Measurements from ENCODE around the gene WFDC1.
"Not testable (repeated sequence)": the region's sequence is repeated elsewhere in the genome, so short reads cannot be mapped to it uniquely, and the experiment has no call there.

Gene WFDC1

GRCh38 chr16:84332975-84333684 lies 38.5 kb downstream of the WFDC1 start:
- Histone ChIP-seq H3K9me3 (ENCODE audit: low read length) (no peaks in the 10 kb centered on the region), H3K36me3 (ENCODE audit: insufficient read depth, low read length) (peaks cover 28% of the 10 kb centered on the region), H3K27me3 (ENCODE audit: control insufficient read depth in 1 of 2, insufficient read depth in 2 of 2, low read length in 2 of 2) (no peaks in the 10 kb centered on the region), H3K4me3 (ENCODE audit: low read depth in 1 of 2, low read length in 2 of 2) (no peak overlapping the region), H3K27ac (ENCODE audit: low read depth, low read length) (no peak overlapping the region), H3K9ac (ENCODE audit: low read length) (no peak overlapping the region), H3K4me1 (ENCODE audit: insufficient read depth, low read length) (no peaks in the 10 kb centered on the region)

DNA sequence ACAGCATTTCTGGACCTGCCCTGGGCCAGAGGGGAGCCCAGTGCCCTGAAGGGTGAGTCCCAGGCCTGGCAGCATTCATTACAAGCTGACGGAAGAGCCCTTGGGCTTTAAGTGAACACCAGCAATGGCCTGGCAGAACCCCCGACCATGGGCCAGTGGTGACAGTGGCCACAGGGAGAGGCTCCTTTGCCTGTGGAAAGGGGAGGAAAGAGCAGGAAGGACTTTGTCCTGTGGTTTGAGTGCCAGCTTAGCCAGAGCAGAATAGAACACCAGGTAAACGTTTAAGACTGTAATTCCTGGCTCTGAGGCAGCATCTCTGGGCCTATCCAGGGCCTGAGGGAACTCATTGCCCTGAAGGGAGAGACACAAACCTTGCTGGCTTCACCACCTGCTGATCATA lies 39.4 kb downstream of the WFDC1 start:
- Histone ChIP-seq H3K27me3 (ENCODE audit: control insufficient read depth in 1 of 2, insufficient read depth in 2 of 2, low read length in 2 of 2) (no peaks in the 10 kb centered on the region), H3K4me3 (ENCODE audit: low read depth in 1 of 2, low read length in 2 of 2) (no peak overlapping the region), H3K9me3 (ENCODE audit: low read length) (no peaks in the 10 kb centered on the region), H3K27ac (ENCODE audit: low read depth, low read length) (no peak overlapping the region), H3K36me3 (ENCODE audit: insufficient read depth, low read length) (peaks cover 21% of the 10 kb centered on the region), H3K4me1 (ENCODE audit: insufficient read depth, low read length) (no peaks in the 10 kb centered on the region), H3K9ac (ENCODE audit: low read length) (no peak overlapping the region)

DNA sequence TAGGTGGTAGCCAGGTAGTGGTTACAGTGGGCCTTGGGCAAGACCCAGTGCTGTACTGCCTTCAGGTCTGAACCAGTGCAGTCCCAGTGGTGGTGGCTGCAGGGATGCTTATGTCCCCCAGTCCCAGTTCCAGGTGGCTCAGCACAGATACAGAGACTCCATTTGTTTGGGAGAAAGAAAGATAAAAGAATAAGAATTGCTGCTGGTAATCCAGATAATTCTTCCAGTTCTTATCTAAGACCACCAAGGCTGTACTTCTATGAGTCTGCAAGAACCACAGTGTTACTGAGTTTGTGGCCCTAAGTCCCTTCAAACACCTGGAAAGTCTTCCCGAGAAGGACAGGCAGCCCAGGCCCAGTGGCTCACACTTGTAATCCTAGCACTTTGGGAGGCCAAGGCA lies 39.8 kb downstream of the WFDC1 start:
- Histone ChIP-seq H3K27ac (ENCODE audit: low read depth, low read length) (no peak overlapping the region), H3K9me3 (ENCODE audit: low read length) (no peaks in the 10 kb centered on the region), H3K27me3 (ENCODE audit: control insufficient read depth in 1 of 2, insufficient read depth in 2 of 2, low read length in 2 of 2) (no peaks in the 10 kb centered on the region), H3K36me3 (ENCODE audit: insufficient read depth, low read length) (peaks cover 16% of the 10 kb centered on the region), H3K9ac (ENCODE audit: low read length) (no peak overlapping the region), H3K4me3 (ENCODE audit: low read depth in 1 of 2, low read length in 2 of 2) (no peak overlapping the region), H3K4me1 (ENCODE audit: insufficient read depth, low read length) (no peaks in the 10 kb centered on the region)

GRCh38 chr16:84337236-84337635 lies 42.6 kb downstream of the WFDC1 start:
- H3K9me3 ChIP-seq (ENCODE audit: low read length); H3K27me3 ChIP-seq (ENCODE audit: control insufficient read depth in 1 of 2, insufficient read depth in 2 of 2, low read length in 2 of 2); H3K36me3 ChIP-seq (ENCODE audit: insufficient read depth, low read length); H3K27ac ChIP-seq (ENCODE audit: low read depth, low read length); H3K4me1 ChIP-seq (ENCODE audit: insufficient read depth, low read length); H3K9ac ChIP-seq (ENCODE audit: low read length); H3K4me3 ChIP-seq (ENCODE audit: low read depth in 1 of 2, low read length in 2 of 2): not testable (repeated sequence)

DNA sequence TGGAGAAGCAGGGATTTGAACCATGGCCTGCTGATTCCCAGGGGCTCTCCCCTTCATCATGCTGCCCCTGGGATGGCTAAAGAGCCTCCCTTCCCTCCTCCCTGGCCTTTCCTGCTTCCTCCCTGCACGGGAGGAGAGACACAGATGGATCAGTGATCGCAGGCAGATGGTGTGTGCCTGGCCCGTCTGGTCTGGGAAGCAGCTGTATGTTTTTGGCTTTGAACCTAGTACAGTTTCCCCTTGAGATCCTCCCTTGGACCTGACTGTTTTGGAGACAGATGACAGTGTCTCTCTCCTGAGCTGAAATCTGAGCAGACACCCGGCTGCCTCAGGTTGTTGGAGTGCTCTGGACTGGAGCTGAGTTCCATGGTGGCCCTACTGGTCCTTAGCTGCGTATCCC lies 44.6 kb downstream of the WFDC1 start:
- H3K27me3 ChIP-seq (ENCODE audit: control insufficient read depth in 1 of 2, insufficient read depth in 2 of 2, low read length in 2 of 2), result no peaks in the 10 kb centered on the region
- H3K9ac ChIP-seq (ENCODE audit: low read length), result no peak overlapping the region
- no peaks in the 10 kb centered on the region for H3K36me3 ChIP-seq (ENCODE audit: insufficient read depth, low read length)
- no peaks in the 10 kb centered on the region for H3K4me1 ChIP-seq (ENCODE audit: insufficient read depth, low read length)
- no peaks in the 10 kb centered on the region for H3K9me3 ChIP-seq (ENCODE audit: low read length)
- no peak overlapping the region for H3K27ac ChIP-seq (ENCODE audit: low read depth, low read length)
- H3K4me3 ChIP-seq (ENCODE audit: low read depth in 1 of 2, low read length in 2 of 2), result no peak overlapping the region

DNA sequence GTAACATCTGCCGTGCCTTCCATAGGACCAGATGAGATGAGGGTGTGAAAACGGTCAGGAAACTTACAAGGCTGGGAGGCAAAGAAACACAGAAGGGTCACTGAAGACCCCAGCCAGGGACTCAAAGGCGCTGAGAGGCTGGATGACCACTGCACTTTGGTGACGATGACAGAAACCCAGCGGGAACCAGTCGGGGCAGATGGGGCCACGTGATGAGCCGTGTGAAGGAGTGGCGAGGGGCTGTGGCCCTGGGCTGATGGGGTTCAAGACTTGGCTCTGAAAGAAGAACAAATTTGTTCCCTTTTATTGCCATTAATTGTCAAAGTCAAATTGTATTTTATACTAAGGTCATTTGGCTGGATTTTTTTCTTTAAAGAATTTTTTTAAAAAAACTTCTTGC lies 45.1 kb downstream of the WFDC1 start:
- no peak overlapping the region for H3K9ac ChIP-seq (ENCODE audit: low read length)
- H3K27ac ChIP-seq (ENCODE audit: low read depth, low read length), result no peak overlapping the region
- H3K27me3 ChIP-seq (ENCODE audit: control insufficient read depth in 1 of 2, insufficient read depth in 2 of 2, low read length in 2 of 2), result no peaks in the 10 kb centered on the region
- H3K36me3 ChIP-seq (ENCODE audit: insufficient read depth, low read length), result no peaks in the 10 kb centered on the region
- no peaks in the 10 kb centered on the region for H3K4me1 ChIP-seq (ENCODE audit: insufficient read depth, low read length)
- H3K9me3 ChIP-seq (ENCODE audit: low read length), result no peaks in the 10 kb centered on the region
- H3K4me3 ChIP-seq (ENCODE audit: low read depth in 1 of 2, low read length in 2 of 2), result no peak overlapping the region

- H3K27ac ChIP-seq (ENCODE audit: low read depth, low read length), result no peak overlapping the region
- no peaks in the 10 kb centered on the region for H3K27me3 ChIP-seq (ENCODE audit: control insufficient read depth in 1 of 2, insufficient read depth in 2 of 2, low read length in 2 of 2)
- H3K36me3 ChIP-seq (ENCODE audit: insufficient read depth, low read length), result no peaks in the 10 kb centered on the region
- no peaks in the 10 kb centered on the region for H3K9me3 ChIP-seq (ENCODE audit: low read length)
- no peaks in the 10 kb centered on the region for H3K4me1 ChIP-seq (ENCODE audit: insufficient read depth, low read length)
- H3K4me3 ChIP-seq (ENCODE audit: low read depth in 1 of 2, low read length in 2 of 2), result no peak overlapping the region
- H3K9ac ChIP-seq (ENCODE audit: low read length), result no peak overlapping the region
These were observed 45.8 kb downstream of the WFDC1 start for GRCh38 chr16:84340325-84341040.

GRCh38 chr16:84341528-84342295 lies 47.0 kb downstream of the WFDC1 start:
- Histone ChIP-seq H3K4me1 (ENCODE audit: insufficient read depth, low read length) (no peaks in the 10 kb centered on the region), H3K4me3 (ENCODE audit: low read depth in 1 of 2, low read length in 2 of 2) (no peak overlapping the region), H3K36me3 (ENCODE audit: insufficient read depth, low read length) (no peaks in the 10 kb centered on the region), H3K9me3 (ENCODE audit: low read length) (no peaks in the 10 kb centered on the region), H3K27ac (ENCODE audit: low read depth, low read length) (no peak overlapping the region), H3K27me3 (ENCODE audit: control insufficient read depth in 1 of 2, insufficient read depth in 2 of 2, low read length in 2 of 2) (no peaks in the 10 kb centered on the region), H3K9ac (ENCODE audit: low read length) (no peak overlapping the region)

DNA sequence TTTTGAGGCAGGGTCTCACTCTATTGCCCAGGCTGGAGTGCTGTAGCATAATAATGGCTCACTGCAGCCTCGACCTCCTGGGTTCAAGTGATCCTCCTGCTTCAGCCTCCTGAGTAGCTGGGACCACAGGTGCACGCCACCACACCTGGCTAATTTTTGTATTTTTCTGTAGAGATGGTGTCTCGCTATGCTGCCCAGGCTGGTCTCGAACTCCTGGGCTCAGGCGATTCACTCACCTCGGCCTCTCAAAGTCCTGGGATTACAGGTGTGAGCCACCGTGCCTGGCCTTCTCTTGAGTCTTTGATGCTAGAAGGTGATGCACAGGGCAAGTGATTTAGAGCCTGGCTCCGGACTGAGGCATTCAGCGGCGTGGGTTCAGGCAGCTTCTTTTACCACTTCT lies 49.1 kb downstream of the WFDC1 start:
- not testable (repeated sequence) for H3K4me1 ChIP-seq (ENCODE audit: insufficient read depth, low read length); H3K4me3 ChIP-seq (ENCODE audit: low read depth in 1 of 2, low read length in 2 of 2); H3K9me3 ChIP-seq (ENCODE audit: low read length); H3K36me3 ChIP-seq (ENCODE audit: insufficient read depth, low read length); H3K9ac ChIP-seq (ENCODE audit: low read length); H3K27me3 ChIP-seq (ENCODE audit: control insufficient read depth in 1 of 2, insufficient read depth in 2 of 2, low read length in 2 of 2); H3K27ac ChIP-seq (ENCODE audit: low read depth, low read length)

- Histone ChIP-seq H3K4me3 (ENCODE audit: low read depth in 1 of 2, low read length in 2 of 2) (no peak overlapping the region), H3K27ac (ENCODE audit: low read depth, low read length) (no peak overlapping the region), H3K36me3 (ENCODE audit: insufficient read depth, low read length) (no peaks in the 10 kb centered on the region), H3K27me3 (ENCODE audit: control insufficient read depth in 1 of 2, insufficient read depth in 2 of 2, low read length in 2 of 2) (no peaks in the 10 kb centered on the region), H3K4me1 (ENCODE audit: insufficient read depth, low read length) (no peaks in the 10 kb centered on the region), H3K9ac (ENCODE audit: low read length) (no peak overlapping the region), H3K9me3 (ENCODE audit: low read length) (no peaks in the 10 kb centered on the region)
These were observed 50.1 kb downstream of the WFDC1 start for GRCh38 chr16:84344781-84345180.

DNA sequence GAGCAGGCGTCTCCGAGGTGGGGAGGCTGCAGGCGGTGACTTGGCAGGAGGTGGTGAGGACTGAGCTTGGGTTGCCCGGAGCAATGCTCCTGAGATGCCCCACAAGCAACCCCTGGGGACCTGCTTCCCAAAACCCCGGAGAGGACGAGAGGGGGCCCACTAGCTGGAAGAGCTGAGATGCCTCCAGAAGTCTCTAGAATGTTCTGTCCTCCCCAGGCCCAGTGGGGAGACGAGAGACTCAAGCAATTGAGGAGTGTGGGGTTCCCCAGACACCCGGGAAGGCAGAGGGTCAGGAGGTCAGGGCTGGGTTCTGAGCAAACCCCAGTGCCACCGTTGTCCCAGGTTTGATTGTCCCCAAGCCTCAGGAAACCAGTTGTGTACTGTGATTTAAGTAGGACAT lies 52.5 kb downstream of the WFDC1 start:
- Histone ChIP-seq H3K4me3 (ENCODE audit: low read depth in 1 of 2, low read length in 2 of 2) (no peak overlapping the region), H3K9ac (ENCODE audit: low read length) (no peak overlapping the region), H3K4me1 (ENCODE audit: insufficient read depth, low read length) (no peaks in the 10 kb centered on the region), H3K9me3 (ENCODE audit: low read length) (no peaks in the 10 kb centered on the region), H3K27ac (ENCODE audit: low read depth, low read length) (no peak overlapping the region), H3K27me3 (ENCODE audit: control insufficient read depth in 1 of 2, insufficient read depth in 2 of 2, low read length in 2 of 2) (no peaks in the 10 kb centered on the region), H3K36me3 (ENCODE audit: insufficient read depth, low read length) (no peaks in the 10 kb centered on the region)
